MCF 10A (cell line): ENCODE data around the gene CDCA8. TPM values are rescaled to one million over a fixed set of nuclear protein-coding genes. Genes with fewer than 3 reads are reported as not detected.
A peak's percentile ranks its signal among the peaks of the same experiment; 100 is the strongest.

Source experiments
- BruUV-seq: library from RNA; stranded (reverse); fragments of 400-500 nt; replicated peaks from 2 replicates; lab custom pipeline; 2021; lab: Mats Ljungman, UMichigan
- CTCF ChIA-PET: fragments of 300-600 bp; sonication (Branson Sonifier 250); formaldehyde crosslinking; extraction: SDS; loops from one replicate; lab custom pipeline; 2021; ENCODE audit warnings: antibody characterized with exemption, inconsistent platforms; lab: Yijun Ruan, JAX
- POLR2A ChIA-PET: fragments of 300-600, 350-650 bp; sonication (Branson Sonifier 250); formaldehyde crosslinking; extraction: SDS; loops from one replicate; lab custom pipeline; 2020; ENCODE audit warnings: antibody characterized with exemption, inconsistent platforms; lab: Yijun Ruan, JAX
- DNase-seq: peaks from one replicate; pipeline ENCODE4 v3.0.0-alpha.2; 2018; ENCODE audit not compliant: unreplicated experiment
- H3K27ac Mint-ChIP-seq: one replicate; pipeline ENCODE4 v1.8.0; 2022; ENCODE audit warnings: mild to moderate bottlenecking, low read depth, mixed read lengths; ENCODE audit not compliant: unreplicated experiment
- H3K27me3 Mint-ChIP-seq: one replicate; pipeline ENCODE4 v1.8.0; 2022; ENCODE audit warnings: mixed read lengths; ENCODE audit not compliant: insufficient read depth, unreplicated experiment
- H3K36me3 Mint-ChIP-seq: one replicate; pipeline ENCODE4 v1.8.0; 2022; ENCODE audit warnings: mild to moderate bottlenecking, moderate library complexity, mixed read lengths; ENCODE audit not compliant: insufficient read depth, unreplicated experiment
- H3K4me1 Mint-ChIP-seq: one replicate; pipeline ENCODE4 v1.8.0; 2022; ENCODE audit warnings: mixed read lengths; ENCODE audit not compliant: insufficient read depth, unreplicated experiment
- H3K4me3 Mint-ChIP-seq: one replicate; pipeline ENCODE4 v1.8.0; 2022; ENCODE audit warnings: mild to moderate bottlenecking, moderate library complexity, mixed read lengths; ENCODE audit not compliant: unreplicated experiment
- H3K9me3 Mint-ChIP-seq: one replicate; pipeline ENCODE4 v1.8.0; 2022; ENCODE audit warnings: mixed read lengths; ENCODE audit not compliant: unreplicated experiment
- intact Hi-C: fragments of 100-400 bp; cut with micrococcal nuclease; formaldehyde crosslinking; loops from 2 replicates; pipeline ENCODE4 v1.14.1; 2022
- total RNA-seq: library from RNA; stranded (reverse); gene quantifications from 2 replicates; pipeline ENCODE4 v1.2.3, GENCODE V29; 2022
- TF ChIP-seq, protein P1 (sequence below): fragments of 200-600 bp; IDR thresholded peaks from one replicate; pipeline ENCODE4 v1.8.0; 2022; ENCODE audit warnings: antibody characterized with exemption, mild to moderate bottlenecking; ENCODE audit not compliant: unreplicated experiment

Gene CDCA8
- total RNA-seq, 1 experiment from 2014 or later = 21.8 TPM

DNA sequence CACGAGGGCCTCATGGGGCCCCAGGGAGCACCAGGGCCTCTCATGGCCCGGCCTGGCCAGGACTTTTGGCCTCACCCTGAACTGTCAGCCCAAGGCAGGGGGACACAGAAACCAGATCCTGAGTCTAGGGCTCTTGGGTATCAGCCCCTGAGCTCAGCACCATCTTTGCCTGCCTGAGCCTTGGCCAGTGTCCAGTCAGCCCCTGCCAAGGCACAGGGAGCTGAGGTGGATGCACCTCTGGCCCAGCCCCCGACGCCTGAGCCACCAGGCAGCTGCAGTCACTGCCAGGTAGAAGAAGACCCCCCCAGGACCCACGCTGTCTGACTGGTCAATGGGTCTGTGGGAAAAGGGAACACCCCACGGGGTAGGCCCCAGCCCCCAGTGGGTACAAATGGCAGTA, 25.3 kb downstream of the CDCA8 start:
- Mint-ChIP-seq H3K4me1 (no peaks in the 10 kb centered on the region), H3K27ac (no peak overlapping the region), H3K9me3 (no peaks in the 10 kb centered on the region), H3K4me3 (no peak overlapping the region), H3K27me3 (no peaks in the 10 kb centered on the region), H3K36me3 (no peaks in the 10 kb centered on the region)
- intact Hi-C loops = loop anchor here (10.0 kb wide), 1 partner anchor 1393 kb away; the partner anchor contains the start of gene EVA1B
- no TSS peak for BruUV-seq
- TF ChIP-seq, protein P1, sequence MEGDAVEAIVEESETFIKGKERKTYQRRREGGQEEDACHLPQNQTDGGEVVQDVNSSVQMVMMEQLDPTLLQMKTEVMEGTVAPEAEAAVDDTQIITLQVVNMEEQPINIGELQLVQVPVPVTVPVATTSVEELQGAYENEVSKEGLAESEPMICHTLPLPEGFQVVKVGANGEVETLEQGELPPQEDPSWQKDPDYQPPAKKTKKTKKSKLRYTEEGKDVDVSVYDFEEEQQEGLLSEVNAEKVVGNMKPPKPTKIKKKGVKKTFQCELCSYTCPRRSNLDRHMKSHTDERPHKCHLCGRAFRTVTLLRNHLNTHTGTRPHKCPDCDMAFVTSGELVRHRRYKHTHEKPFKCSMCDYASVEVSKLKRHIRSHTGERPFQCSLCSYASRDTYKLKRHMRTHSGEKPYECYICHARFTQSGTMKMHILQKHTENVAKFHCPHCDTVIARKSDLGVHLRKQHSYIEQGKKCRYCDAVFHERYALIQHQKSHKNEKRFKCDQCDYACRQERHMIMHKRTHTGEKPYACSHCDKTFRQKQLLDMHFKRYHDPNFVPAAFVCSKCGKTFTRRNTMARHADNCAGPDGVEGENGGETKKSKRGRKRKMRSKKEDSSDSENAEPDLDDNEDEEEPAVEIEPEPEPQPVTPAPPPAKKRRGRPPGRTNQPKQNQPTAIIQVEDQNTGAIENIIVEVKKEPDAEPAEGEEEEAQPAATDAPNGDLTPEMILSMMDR = no peak
- ChIA-PET CTCF (interaction anchor here (1.0 kb wide), 1 partner anchor 142 kb away, joined by 4 read pairs; no protein-coding TSS in a partner anchor), POLR2A (interaction anchor here (0.7 kb wide), 1 partner anchor 26 kb away, joined by 3 read pairs; no protein-coding TSS in a partner anchor)
- DNase-seq = no peak

DNA sequence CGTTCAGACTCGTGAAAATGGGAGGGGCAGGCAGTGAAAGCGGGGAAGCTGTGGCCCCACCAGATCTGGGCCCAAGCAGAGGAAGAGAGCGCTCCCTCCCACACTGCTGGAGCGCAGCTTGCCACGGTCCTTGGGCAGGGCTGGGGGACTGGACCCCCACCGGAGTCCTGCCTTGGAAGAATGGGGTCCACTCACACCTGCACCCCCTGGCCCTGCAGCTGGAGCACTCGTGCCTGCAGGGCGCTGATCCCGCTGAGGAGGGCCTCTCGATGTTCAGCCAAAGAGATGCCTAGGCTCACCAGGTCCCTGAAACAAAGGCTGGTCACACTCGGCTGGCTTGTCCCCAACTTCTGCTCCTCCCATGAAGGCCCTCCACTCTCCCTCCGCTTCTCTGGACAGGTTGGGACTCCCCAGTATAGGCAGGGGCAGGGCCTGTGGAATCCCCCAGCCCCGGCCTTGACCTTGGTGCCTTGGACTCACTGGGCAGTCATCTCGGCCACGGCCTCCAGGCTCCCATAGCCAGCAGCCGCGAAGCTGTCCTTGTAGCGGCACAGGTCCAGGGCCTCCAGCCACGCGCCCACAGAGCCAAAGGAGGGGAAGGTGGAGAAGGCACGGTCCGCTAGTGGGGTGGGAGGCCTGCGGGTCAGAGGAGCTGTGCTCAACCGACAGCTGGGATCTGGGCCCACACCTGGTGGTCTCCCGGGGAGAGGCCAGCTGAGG, 26.0 kb downstream of the CDCA8 start:
- CTCF ChIA-PET = interaction anchor here (1.0 kb wide), 1 partner anchor 141 kb away, joined by 4 read pairs; no protein-coding TSS in a partner anchor
- intact Hi-C loops = loop anchor here (10.0 kb wide), 1 partner anchor 1394 kb away; the partner anchor contains the start of gene EVA1B
- H3K4me3 Mint-ChIP-seq = no peak overlapping the region
- TF ChIP-seq, protein P1 = no peak
- no peaks in the 10 kb centered on the region for H3K27me3 Mint-ChIP-seq
- H3K36me3 Mint-ChIP-seq = no peaks in the 10 kb centered on the region
- POLR2A ChIA-PET = no interaction called here
- BruUV-seq = no TSS peak
- H3K27ac Mint-ChIP-seq = no peak overlapping the region
- no peak for DNase-seq
- no peaks in the 10 kb centered on the region for H3K9me3 Mint-ChIP-seq
- no peaks in the 10 kb centered on the region for H3K4me1 Mint-ChIP-seq

GRCh38 chr1:37718901-37719571, 26.7 kb downstream of the CDCA8 start:
- DNase-seq = peak; percentile 38
- Mint-ChIP-seq H3K27me3 (peaks cover 3% of the 10 kb centered on the region), H3K27ac (no peak overlapping the region), H3K4me3 (no peak overlapping the region), H3K4me1 (no peaks in the 10 kb centered on the region), H3K9me3 (no peaks in the 10 kb centered on the region), H3K36me3 (no peaks in the 10 kb centered on the region)
- ChIA-PET POLR2A (no interaction called here), CTCF (no interaction called here)
- TF ChIP-seq, protein P1 = no peak
- intact Hi-C loops = loop anchor here (10.0 kb wide), 1 partner anchor 1394 kb away; the partner anchor contains the start of gene EVA1B
- BruUV-seq = no TSS peak
